Type B pancreatic cell (in vitro differentiated cells): ENCODE data around the gene EIPR1. TPM values are rescaled to one million over a fixed set of nuclear protein-coding genes. Genes with fewer than 3 reads are reported as not detected.

Experiments used
- DNase-seq: peaks from one replicate; pipeline ENCODE4 v3.0.0; 2021; ENCODE audit warnings: mixed read lengths; ENCODE audit not compliant: unreplicated experiment; ENCODE audit errors: extremely low spot score
- H3K27ac Mint-ChIP-seq: 2 replicates; pipeline ENCODE4 v1.8.0; 2021; ENCODE audit warnings: mild to moderate bottlenecking, mixed read lengths
- H3K27me3 Mint-ChIP-seq: 2 replicates; pipeline ENCODE4 v1.8.0; 2021; ENCODE audit warnings: mixed read lengths
- H3K36me3 Mint-ChIP-seq: 2 replicates; pipeline ENCODE4 v1.8.0; 2021; ENCODE audit warnings: mixed read lengths
- H3K4me1 Mint-ChIP-seq: one replicate; pipeline ENCODE4 v1.8.0; 2021; ENCODE audit warnings: mixed read lengths; ENCODE audit not compliant: unreplicated experiment
- H3K4me3 Mint-ChIP-seq: 2 replicates; pipeline ENCODE4 v1.8.0; 2021; ENCODE audit warnings: mild to moderate bottlenecking, mixed read lengths
- H3K9me3 Mint-ChIP-seq: 2 replicates; pipeline ENCODE4 v1.8.0; 2021; ENCODE audit warnings: mixed read lengths
- total RNA-seq: library from RNA; stranded (reverse); gene quantifications from 2 replicates; pipeline ENCODE4 v1.2.1, GENCODE V29; 2021; ENCODE audit warnings: low replicate concordance
- TF ChIP-seq, protein P1 (sequence below): fragments of 200-600 bp; sonication (generic); conservative IDR thresholded peaks from 2 replicates; pipeline ENCODE4 v1.5.0; 2021; ENCODE audit warnings: antibody characterized with exemption, mild to moderate bottlenecking

EIPR1 gene
- total RNA-seq, 1 donor from 2014 or later: 24.9 TPM

DNA sequence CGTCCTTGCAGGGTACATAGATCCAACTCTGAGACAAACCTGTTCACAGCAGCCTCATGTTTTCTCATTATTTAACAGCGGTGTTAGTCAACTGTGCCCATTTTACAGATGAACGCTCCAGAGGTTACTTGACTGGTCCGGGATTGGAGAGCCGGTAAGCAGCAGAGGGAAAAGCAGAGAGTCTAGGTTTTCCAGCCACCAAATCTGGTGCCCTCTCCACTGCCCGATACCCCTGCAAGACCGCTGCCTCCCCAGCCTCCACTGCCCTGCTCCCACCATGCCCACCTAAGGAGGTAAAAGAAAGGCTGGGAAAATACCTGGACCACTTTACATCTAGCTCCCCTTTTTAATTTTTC is 51.5 kb downstream of the EIPR1 start:
- Mint-ChIP-seq H3K27me3 (no peaks in the 10 kb centered on the region), H3K27ac (no peak overlapping the region), H3K4me3 (no peak overlapping the region), H3K9me3 (peaks cover 6% of the 10 kb centered on the region), H3K36me3 (peaks cover 27% of the 10 kb centered on the region), H3K4me1 (no peaks in the 10 kb centered on the region)
- TF ChIP-seq, protein P1, sequence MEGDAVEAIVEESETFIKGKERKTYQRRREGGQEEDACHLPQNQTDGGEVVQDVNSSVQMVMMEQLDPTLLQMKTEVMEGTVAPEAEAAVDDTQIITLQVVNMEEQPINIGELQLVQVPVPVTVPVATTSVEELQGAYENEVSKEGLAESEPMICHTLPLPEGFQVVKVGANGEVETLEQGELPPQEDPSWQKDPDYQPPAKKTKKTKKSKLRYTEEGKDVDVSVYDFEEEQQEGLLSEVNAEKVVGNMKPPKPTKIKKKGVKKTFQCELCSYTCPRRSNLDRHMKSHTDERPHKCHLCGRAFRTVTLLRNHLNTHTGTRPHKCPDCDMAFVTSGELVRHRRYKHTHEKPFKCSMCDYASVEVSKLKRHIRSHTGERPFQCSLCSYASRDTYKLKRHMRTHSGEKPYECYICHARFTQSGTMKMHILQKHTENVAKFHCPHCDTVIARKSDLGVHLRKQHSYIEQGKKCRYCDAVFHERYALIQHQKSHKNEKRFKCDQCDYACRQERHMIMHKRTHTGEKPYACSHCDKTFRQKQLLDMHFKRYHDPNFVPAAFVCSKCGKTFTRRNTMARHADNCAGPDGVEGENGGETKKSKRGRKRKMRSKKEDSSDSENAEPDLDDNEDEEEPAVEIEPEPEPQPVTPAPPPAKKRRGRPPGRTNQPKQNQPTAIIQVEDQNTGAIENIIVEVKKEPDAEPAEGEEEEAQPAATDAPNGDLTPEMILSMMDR: no peak
- DNase-seq: no peak

DNA sequence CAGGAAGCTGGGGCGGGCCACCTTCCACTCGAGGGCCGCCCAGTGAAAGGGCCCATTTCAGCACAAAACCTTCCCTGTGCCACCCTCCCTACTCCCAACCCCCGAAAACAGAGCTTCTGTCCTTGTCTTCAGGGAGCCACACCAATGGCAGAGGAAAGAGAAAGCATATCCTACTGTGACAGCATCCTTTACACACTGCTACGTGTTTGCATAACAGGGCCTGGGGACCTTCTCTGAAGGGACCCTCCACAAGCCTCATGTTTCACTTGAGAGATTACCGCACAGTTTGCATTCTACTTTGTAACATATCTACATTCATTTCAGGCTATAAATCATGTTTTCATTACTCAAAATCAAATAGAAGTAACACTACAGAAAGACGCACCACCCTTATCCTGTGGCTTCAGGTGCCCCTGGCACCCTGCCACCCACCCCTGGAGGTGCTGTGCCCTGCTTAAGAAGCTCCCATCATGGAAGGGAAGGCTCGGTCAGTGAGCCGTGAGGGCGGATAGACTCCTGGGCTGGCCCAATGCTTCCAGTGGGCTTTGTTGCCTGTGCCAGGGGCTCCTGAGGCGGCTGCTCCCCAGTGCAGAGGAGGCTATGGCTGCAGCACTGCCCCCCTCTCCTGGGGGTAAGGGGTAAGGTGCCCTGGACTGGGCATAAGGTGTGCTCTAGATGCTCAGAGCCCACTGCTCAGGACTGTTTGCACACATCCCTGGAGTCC is 52.0 kb downstream of the EIPR1 start:
- H3K9me3 Mint-ChIP-seq: peaks cover 1% of the 10 kb centered on the region
- peaks cover 22% of the 10 kb centered on the region for H3K36me3 Mint-ChIP-seq
- DNase-seq: no peak
- no peaks in the 10 kb centered on the region for H3K4me1 Mint-ChIP-seq
- TF ChIP-seq, protein P1: no peak
- H3K27me3 Mint-ChIP-seq: no peaks in the 10 kb centered on the region
- H3K4me3 Mint-ChIP-seq: no peak overlapping the region
- H3K27ac Mint-ChIP-seq: no peak overlapping the region

DNA sequence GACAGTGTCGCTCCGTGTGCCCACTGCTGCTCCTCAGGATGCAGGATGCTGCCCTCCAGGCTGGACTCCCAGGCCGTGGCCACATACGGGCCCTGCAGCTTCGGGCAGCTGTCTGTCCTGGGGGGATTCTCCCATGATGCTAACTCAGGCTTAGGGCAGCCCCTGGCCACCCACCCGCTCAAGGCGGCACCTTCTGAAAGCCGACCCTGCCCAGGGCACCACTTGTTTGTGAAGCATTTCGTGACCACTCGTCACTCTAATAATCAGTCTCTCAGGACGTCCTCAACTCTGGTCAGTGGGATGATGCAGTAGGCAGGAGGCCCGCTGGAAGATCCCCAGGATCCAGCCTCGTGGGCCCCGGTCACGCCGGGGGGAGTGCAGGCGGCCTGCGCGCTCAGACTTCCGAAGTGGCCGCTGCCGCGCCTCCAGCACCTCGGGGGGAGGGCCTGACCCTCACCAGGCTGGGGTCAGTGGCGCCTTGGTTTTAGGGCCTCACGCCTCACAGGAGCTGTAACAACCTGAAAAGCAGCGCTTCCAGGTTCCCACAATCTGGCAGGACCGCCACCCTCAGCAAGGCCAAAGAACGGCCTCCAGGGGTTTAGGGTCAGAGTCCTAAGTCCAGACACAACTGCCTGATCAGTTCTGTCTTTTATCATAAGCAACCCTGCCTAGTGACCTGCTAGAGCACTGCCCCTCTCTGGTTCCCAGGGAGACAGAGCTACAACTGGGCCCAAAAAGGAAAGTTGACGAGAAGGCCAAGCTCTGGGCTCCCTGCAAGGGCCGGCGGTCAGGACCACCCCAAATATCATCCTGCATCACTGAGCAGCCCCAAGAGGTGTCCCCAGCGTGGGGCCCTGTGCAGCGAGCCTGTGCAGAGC is 53.0 kb downstream of the EIPR1 start:
- no peaks in the 10 kb centered on the region for H3K27me3 Mint-ChIP-seq
- H3K4me1 Mint-ChIP-seq: no peaks in the 10 kb centered on the region
- TF ChIP-seq, protein P1: no peak
- H3K27ac Mint-ChIP-seq: no peak overlapping the region
- DNase-seq: no peak
- H3K36me3 Mint-ChIP-seq: peaks cover 16% of the 10 kb centered on the region
- H3K9me3 Mint-ChIP-seq: no peaks in the 10 kb centered on the region
- no peak overlapping the region for H3K4me3 Mint-ChIP-seq

DNA sequence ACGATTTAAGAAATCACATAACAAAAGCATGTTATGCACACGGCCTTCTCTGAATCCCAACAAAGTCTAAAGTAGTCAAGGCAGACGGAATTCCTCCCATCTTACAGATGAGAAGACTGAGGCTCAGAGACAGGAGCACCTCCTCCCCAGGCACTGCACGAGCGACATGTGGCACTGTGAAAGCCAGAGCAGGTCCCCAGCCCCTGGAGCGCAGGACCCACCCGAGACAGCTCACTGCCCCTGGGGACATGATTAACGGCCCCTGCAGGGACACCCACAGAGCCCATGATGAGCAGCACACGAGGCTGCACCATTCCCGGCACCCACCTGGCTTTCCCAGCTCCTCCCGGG is 53.6 kb downstream of the EIPR1 start:
- Mint-ChIP-seq H3K9me3 (no peaks in the 10 kb centered on the region), H3K27ac (no peak overlapping the region), H3K36me3 (peaks cover 12% of the 10 kb centered on the region), H3K4me1 (no peaks in the 10 kb centered on the region), H3K27me3 (no peaks in the 10 kb centered on the region), H3K4me3 (no peak overlapping the region)
- DNase-seq: no peak
- TF ChIP-seq, protein P1: no peak

DNA sequence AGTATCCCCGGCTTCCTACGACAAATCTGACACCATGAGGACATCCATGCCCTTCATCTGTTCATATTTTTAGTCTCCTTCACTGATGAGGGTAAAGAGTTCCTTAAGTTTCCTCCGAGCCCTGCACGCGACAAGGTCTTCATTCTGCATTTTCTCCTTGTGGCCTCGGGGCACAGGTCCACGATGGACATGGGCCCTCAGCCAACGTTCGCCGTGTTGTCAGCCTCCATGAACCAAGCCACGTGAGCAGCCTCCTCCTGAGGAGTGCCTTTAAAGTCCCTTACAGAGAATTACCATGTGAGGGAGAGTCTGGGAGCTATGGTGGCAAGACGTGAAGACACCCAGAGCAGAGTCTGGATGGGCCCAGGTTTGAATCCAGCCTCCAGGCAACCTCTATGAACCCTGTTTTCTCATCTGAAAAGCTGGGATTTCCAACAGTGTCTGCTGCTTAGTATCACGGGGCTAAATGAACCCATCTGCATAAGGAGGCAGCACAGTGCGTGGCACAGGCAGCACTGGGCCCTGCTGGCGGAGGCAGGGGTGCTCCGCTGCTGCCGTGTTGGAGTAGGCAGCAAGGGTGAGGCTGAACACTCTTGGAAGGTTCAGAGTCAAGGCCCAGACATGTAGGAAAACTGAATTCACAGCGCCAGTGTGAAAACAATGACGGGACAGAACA is 54.1 kb downstream of the EIPR1 start:
- Mint-ChIP-seq H3K4me1 (no peaks in the 10 kb centered on the region), H3K36me3 (peaks cover 15% of the 10 kb centered on the region), H3K4me3 (no peak overlapping the region), H3K27me3 (no peaks in the 10 kb centered on the region), H3K27ac (no peak overlapping the region), H3K9me3 (no peaks in the 10 kb centered on the region)
- no peak for DNase-seq
- TF ChIP-seq, protein P1: no peak
